Cardiac fibroblast (primary cell): ENCODE data around the gene CLPTM1.

Source experiments
- DNase-seq, 2 donors: peaks; one replicate each; pipeline versions ENCODE4 v3.0.0 to v3.0.0-alpha.2; 2010; ENCODE audit warnings: low read depth in 2 of 2
- H3K4me3 ChIP-seq, 2 donors: replicated peaks in 1 of 2; 1 replicate in 1 of 2; 2 replicates in 1 of 2; pipeline ENCODE4 v1.5.1; 2011; ENCODE audit warnings: low read depth in 2 of 2, low read length in 2 of 2, mild to moderate bottlenecking in 2 of 2, moderate library complexity in 1 of 2
- TF ChIP-seq, protein P1 (sequence below): IDR thresholded peaks from one replicate; pipeline ENCODE4 v1.5.1; 2011; ENCODE audit warnings: low read depth, mild to moderate bottlenecking, low read length, inconsistent platforms

The CLPTM1 gene

GRCh38 chr19:45003485-45003884 is 48.3 kb downstream of the CLPTM1 start:
- H3K4me3 ChIP-seq, result no peak overlapping the region
- TF ChIP-seq, protein P1, sequence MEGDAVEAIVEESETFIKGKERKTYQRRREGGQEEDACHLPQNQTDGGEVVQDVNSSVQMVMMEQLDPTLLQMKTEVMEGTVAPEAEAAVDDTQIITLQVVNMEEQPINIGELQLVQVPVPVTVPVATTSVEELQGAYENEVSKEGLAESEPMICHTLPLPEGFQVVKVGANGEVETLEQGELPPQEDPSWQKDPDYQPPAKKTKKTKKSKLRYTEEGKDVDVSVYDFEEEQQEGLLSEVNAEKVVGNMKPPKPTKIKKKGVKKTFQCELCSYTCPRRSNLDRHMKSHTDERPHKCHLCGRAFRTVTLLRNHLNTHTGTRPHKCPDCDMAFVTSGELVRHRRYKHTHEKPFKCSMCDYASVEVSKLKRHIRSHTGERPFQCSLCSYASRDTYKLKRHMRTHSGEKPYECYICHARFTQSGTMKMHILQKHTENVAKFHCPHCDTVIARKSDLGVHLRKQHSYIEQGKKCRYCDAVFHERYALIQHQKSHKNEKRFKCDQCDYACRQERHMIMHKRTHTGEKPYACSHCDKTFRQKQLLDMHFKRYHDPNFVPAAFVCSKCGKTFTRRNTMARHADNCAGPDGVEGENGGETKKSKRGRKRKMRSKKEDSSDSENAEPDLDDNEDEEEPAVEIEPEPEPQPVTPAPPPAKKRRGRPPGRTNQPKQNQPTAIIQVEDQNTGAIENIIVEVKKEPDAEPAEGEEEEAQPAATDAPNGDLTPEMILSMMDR, result no peak

DNA sequence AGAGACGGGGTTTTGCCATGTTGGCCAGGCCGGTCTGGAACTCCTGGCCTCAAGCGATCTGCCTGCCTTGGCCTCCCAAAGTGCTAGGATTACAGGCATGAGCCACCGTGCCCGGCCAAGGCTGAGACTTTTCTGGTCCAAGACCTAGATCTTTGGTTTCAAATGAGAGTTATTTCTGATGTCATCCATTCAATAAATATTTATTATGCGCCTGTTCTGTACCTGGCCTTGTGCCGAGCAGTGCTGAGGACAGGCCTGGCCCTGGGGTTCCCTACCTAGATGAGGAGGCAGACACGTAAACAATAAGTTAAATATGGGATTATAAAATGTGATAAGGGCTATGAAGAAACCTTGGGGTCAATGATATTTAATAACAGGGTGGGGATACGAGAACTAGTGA is 50.6 kb downstream of the CLPTM1 start:
- no peak for DNase-seq
- H3K4me3 ChIP-seq, result no peak overlapping the region
- TF ChIP-seq, protein P1, result no peak

More at GRCh38 chr19:45003485-45003884, 48.3 kb downstream of the CLPTM1 start:
- no peak for DNase-seq

DNA sequence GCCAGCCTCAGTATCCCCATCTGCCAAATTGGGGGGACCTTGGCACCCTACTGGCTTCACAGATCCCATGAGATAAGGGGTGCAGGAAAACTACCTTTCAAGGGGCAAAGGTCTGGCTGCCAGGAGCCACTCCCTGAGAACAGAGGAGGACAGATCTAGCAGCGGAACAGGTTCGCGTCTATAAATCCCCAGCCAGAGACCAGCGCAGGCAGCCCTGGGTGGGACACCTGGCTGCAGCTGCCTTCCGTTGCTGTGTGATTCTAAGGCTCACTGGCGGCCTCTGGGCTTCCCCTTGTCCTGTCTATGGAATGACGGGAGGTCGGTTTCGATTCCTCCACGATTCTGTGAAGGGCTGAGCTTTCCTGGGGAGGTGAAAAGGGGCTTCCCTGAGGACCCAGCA is 53.4 kb downstream of the CLPTM1 start:
- DNase-seq, result no peak
- TF ChIP-seq, protein P1, result no peak
- H3K4me3 ChIP-seq, result no peak overlapping the region

DNA sequence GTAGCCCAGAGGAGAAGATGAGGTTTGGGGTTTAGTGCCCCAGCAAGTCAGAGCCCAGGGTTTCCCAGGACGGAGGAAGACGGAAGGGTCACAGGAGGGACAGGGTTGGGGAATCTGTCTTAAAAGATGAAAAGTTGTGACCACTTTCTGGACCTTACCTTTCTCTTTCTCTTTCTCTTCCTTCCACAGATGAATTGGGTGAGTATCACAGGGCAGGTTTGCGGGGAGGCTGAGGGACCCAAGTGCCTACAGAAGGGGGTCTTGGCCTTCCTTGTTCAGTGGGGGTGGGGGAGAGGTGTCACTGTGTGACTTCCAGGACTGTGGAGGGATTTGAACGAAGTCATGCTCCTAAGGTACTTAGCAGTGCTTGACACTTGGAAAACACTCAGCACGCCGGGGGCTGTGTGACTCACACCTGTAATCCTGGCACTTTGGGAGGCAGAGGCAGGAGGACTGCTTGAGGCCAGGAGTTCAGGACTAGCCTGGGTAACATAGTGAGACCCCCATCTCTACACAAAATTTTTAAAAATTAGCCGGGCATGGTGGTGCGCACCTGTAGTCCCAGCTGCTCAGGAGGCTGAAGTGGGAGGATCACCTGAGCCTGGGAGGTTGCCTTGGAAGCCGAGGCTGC is 54.6 kb downstream of the CLPTM1 start:
- TF ChIP-seq, protein P1, result no peak
- H3K4me3 ChIP-seq, result no peak overlapping the region
- no peak for DNase-seq

- DNase-seq, result no peak
- TF ChIP-seq, protein P1, result no peak
- H3K4me3 ChIP-seq, result no peak overlapping the region
Observed at GRCh38 chr19:45010306-45010705, 55.1 kb downstream of the CLPTM1 start.

- TF ChIP-seq, protein P1, result no peak
- no peak overlapping the region for H3K4me3 ChIP-seq
- no peak for DNase-seq
Observed at GRCh38 chr19:45011959-45012358, 56.8 kb downstream of the CLPTM1 start.
